ENCODE results near the gene ATP8B3. TPM values are rescaled to one million over a fixed set of nuclear protein-coding genes. Genes with fewer than 3 reads are reported as not detected.

ATP8B3 gene
- total RNA-seq, 1 donor from 2014 or later: under 0.01 TPM

- DNase-seq: no peak
Observed at GRCh38 chr19:1849886-1850398, 37.9 kb upstream of the ATP8B3 start.

- DNase-seq: no peak
Observed at GRCh38 chr19:1849132-1849474, 37.0 kb upstream of the ATP8B3 start.

- DNase-seq: peak; percentile 80
Observed at GRCh38 chr19:1848399-1849131, 36.5 kb upstream of the ATP8B3 start, which contains the start of gene REXO1. Gene REXO1 (minus strand): TSS chr19:1848483. CDS start chr19:1848358, 125 bp downstream.

- no peak for DNase-seq
Observed at GRCh38 chr19:1847684-1848398, 35.8 kb upstream of the ATP8B3 start.

GRCh38 chr19:1847348-1847683, 35.2 kb upstream of the ATP8B3 start:
- no peak for DNase-seq

GRCh38 chr19:1846517-1847204, 34.6 kb upstream of the ATP8B3 start:
- no peak for DNase-seq

GRCh38 chr19:1845642-1846041, 33.6 kb upstream of the ATP8B3 start:
- no peak for DNase-seq

- DNase-seq: no peak
Observed at GRCh38 chr19:1845125-1845515, 33.0 kb upstream of the ATP8B3 start.

- no peak for DNase-seq
Observed at GRCh38 chr19:1844513-1845124, 32.5 kb upstream of the ATP8B3 start.

GRCh38 chr19:1843646-1844394, 31.7 kb upstream of the ATP8B3 start:
- DNase-seq: no peak

- DNase-seq: no peak
Observed at GRCh38 chr19:1843116-1843515, 31.0 kb upstream of the ATP8B3 start.

- DNase-seq: no peak
Observed at GRCh38 chr19:1841209-1841924, 29.3 kb upstream of the ATP8B3 start.

- DNase-seq: no peak
Observed at GRCh38 chr19:1840541-1841115, 28.6 kb upstream of the ATP8B3 start.

- no peak for DNase-seq
Observed at GRCh38 chr19:1839658-1840540, 27.8 kb upstream of the ATP8B3 start.

- no peak for DNase-seq
Observed at GRCh38 chr19:1837625-1838105, 25.6 kb upstream of the ATP8B3 start.

- no peak for DNase-seq
Observed at GRCh38 chr19:1837222-1837565, 25.1 kb upstream of the ATP8B3 start.

GRCh38 chr19:1836458-1837221, 24.6 kb upstream of the ATP8B3 start:
- no peak for DNase-seq

- no peak for DNase-seq
Observed at GRCh38 chr19:1833540-1833939, 21.5 kb upstream of the ATP8B3 start.

- DNase-seq: no peak
Observed at GRCh38 chr19:1832046-1832663, 20.1 kb upstream of the ATP8B3 start.
